NCI-H128 (cell line): ENCODE measurements around the gene SAAL1.

ENCODE experiments used
- DNase-seq: peaks from one replicate; lab custom pipeline; 2025; ENCODE audit not compliant: unreplicated experiment; lab: John Stamatoyannopoulos, UW

Gene SAAL1

GRCh38 chr11:18088366-18088765 lies 17.5 kb downstream of the SAAL1 start:
- no peak for DNase-seq

- DNase-seq = no peak
Observed at GRCh38 chr11:18081551-18081950, 24.3 kb downstream of the SAAL1 start.

- no peak for DNase-seq
Observed at GRCh38 chr11:18080451-18080850, 25.4 kb downstream of the SAAL1 start.

GRCh38 chr11:18078909-18079308 lies 27.0 kb downstream of the SAAL1 start:
- DNase-seq = no peak

- DNase-seq = no peak
Observed at GRCh38 chr11:18075444-18075843, 30.4 kb downstream of the SAAL1 start.

GRCh38 chr11:18071098-18071705 lies 34.7 kb downstream of the SAAL1 start:
- no peak for DNase-seq

GRCh38 chr11:18067372-18067771 lies 38.5 kb downstream of the SAAL1 start:
- no peak for DNase-seq

GRCh38 chr11:18066626-18067025 lies 39.3 kb downstream of the SAAL1 start:
- DNase-seq = no peak

- DNase-seq = peak; percentile 73
Observed at GRCh38 chr11:18065572-18065971, 40.3 kb downstream of the SAAL1 start.

GRCh38 chr11:18064450-18065054 lies 41.3 kb downstream of the SAAL1 start:
- DNase-seq = no peak

GRCh38 chr11:18063862-18064434 lies 41.9 kb downstream of the SAAL1 start:
- DNase-seq = peak; percentile 10

GRCh38 chr11:18063125-18063524 lies 42.8 kb downstream of the SAAL1 start:
- no peak for DNase-seq

- no peak for DNase-seq
Observed at GRCh38 chr11:18061351-18061750, 44.5 kb downstream of the SAAL1 start.

GRCh38 chr11:18056561-18057181 lies 49.2 kb downstream of the SAAL1 start:
- DNase-seq = no peak

- no peak for DNase-seq
Observed at GRCh38 chr11:18054511-18055103, 51.3 kb downstream of the SAAL1 start.

- DNase-seq = no peak
Observed at GRCh38 chr11:18050848-18051247, 55.0 kb downstream of the SAAL1 start.

- DNase-seq = no peak
Observed at GRCh38 chr11:18046116-18046777, 59.6 kb downstream of the SAAL1 start, which contains the start of gene TPH1. TSS of gene TPH1 (minus strand) at chr11:18046269. CDS start at chr11:18040762, 5,507 bp downstream.

GRCh38 chr11:18036456-18036855 lies 69.4 kb downstream of the SAAL1 start:
- no peak for DNase-seq
